Small intestine (tissue), 7 donors: ENCODE results near the gene PCDHA5. TPM values are rescaled to one million over a fixed set of nuclear protein-coding genes. Genes with fewer than 3 reads are reported as not detected.
"Not testable (repeated sequence)": the region's sequence is repeated elsewhere in the genome, so short reads cannot be mapped to it uniquely, and the experiment has no call there.

Experiments used
- DNase-seq, 2 donors: peaks; one replicate each; pipeline versions ENCODE4 v3.0.0 to v3.0.0-alpha.2; 2013
- FAIRE-seq: peaks from 2 replicates; lab custom pipeline; 2012; peaks lifted over from hg19 to GRCh38; lab: Jason Lieb, UNC
- H3K27ac ChIP-seq, 3 donors: one replicate each; pipeline ENCODE4 v1.5.1; 2013; ENCODE audit warnings: low read length in 2 of 3, mild to moderate bottlenecking in 2 of 3, control low read depth in 1 of 3, inconsistent platforms in 1 of 3, low read depth in 1 of 3, moderate library complexity in 1 of 3
- H3K27me3 ChIP-seq, 3 donors: one replicate each; pipeline ENCODE4 v1.6.1; 2013; ENCODE audit warnings: low read length in 3 of 3, inconsistent platforms in 1 of 3; ENCODE audit not compliant: control insufficient read depth in 3 of 3, insufficient read depth in 3 of 3
- H3K36me3 ChIP-seq, 3 donors: one replicate each; pipeline ENCODE4 v1.6.1; 2013; ENCODE audit warnings: low read length in 3 of 3, inconsistent platforms in 1 of 3, low read depth in 1 of 3, mild to moderate bottlenecking in 1 of 3, moderate library complexity in 1 of 3; ENCODE audit not compliant: control insufficient read depth in 3 of 3, insufficient read depth in 2 of 3
- H3K4me1 ChIP-seq, 3 donors: one replicate each; pipeline ENCODE4 v1.6.1; 2013; ENCODE audit warnings: low read length in 2 of 3, inconsistent platforms in 1 of 3, low read depth in 1 of 3, mild to moderate bottlenecking in 1 of 3, moderate library complexity in 1 of 3; ENCODE audit not compliant: control insufficient read depth in 3 of 3, insufficient read depth in 2 of 3
- H3K4me3 ChIP-seq, 3 donors: one replicate each; pipeline ENCODE4 v1.5.1; 2013; ENCODE audit warnings: low read length in 3 of 3, control low read depth in 1 of 3, inconsistent platforms in 1 of 3, low read depth in 1 of 3, mild to moderate bottlenecking in 1 of 3, moderate library complexity in 1 of 3
- H3K9me3 ChIP-seq, 2 donors: one replicate each; pipeline ENCODE4 v1.6.1; 2013; ENCODE audit warnings: low read depth in 1 of 2, low read length in 1 of 2; ENCODE audit not compliant: control insufficient read depth in 2 of 2, insufficient read depth in 1 of 2
- WGBS, 3 donors: extraction: QIAGEN DNeasy Blood & Tissue Kit; methylation state at CpG; one replicate each; pipeline ENCODE4 v1.1.7; 2013; 5-methylcytosine and 5-hydroxymethylcytosine counted together
- polyA plus RNA-seq, 4 donors: library from polyadenylated mRNA; stranded (reverse) in 3 of 4; unstranded in 1 of 4; fragments of 200-250 nt in 3 of 4; fragments of 120-200 nt in 1 of 4; gene quantifications; one replicate each; pipeline versions ENCODE4 v1.2.1 to v1.2.3, GENCODE V29; 2013
- donor health status: healthy with polysubstance abuse.
- donor health status: control.
- donor health status: control.
- donor health status: Bipolar disorder and iron deficiency.
- donor health status: healthy.

Gene PCDHA5
- polyA plus RNA-seq, 4 donors, result 0.07 to 0.19 TPM; not detected in 2

DNA sequence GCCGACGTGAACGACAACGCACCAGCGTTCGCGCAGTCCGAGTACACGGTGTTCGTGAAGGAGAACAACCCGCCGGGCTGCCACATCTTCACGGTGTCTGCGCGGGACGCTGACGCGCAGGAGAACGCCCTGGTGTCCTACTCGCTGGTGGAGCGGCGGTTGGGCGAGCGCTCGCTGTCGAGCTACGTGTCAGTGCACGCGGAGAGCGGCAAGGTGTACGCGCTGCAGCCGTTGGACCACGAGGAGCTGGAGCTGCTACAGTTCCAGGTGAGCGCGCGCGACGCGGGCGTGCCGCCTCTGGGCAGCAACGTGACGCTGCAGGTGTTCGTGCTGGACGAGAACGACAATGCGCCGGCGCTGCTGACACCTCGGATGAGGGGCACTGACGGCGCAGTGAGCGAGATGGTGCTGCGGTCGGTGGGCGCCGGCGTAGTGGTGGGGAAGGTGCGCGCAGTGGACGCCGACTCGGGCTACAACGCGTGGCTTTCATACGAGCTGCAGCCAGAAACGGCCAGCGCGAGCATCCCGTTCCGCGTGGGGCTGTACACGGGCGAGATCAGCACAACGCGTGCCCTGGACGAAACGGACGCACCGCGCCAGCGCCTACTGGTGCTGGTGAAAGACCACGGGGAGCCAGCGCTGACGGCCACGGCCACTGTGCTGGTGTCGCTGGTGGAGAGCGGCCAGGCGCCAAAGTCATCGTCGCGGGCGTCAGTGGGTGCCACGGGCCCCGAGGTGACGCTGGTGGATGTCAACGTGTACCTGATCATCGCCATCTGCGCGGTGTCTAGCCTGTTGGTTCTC is 28.6 kb downstream of the PCDHA5 start:
- 55 to 80% methylated on average over 97 to 101 of the region's 101 CpGs; no CpG with 5 or more reads in 1 of the 3 donors for WGBS, 3 donors
- DNase-seq, H3K36me3 ChIP-seq, H3K4me1 ChIP-seq, H3K27me3 ChIP-seq, H3K27ac ChIP-seq, H3K4me3 ChIP-seq, FAIRE-seq: not testable (repeated sequence)
- H3K9me3 ChIP-seq, result peaks cover 0 to 12% of the 10 kb centered on the region in 2 donors

DNA sequence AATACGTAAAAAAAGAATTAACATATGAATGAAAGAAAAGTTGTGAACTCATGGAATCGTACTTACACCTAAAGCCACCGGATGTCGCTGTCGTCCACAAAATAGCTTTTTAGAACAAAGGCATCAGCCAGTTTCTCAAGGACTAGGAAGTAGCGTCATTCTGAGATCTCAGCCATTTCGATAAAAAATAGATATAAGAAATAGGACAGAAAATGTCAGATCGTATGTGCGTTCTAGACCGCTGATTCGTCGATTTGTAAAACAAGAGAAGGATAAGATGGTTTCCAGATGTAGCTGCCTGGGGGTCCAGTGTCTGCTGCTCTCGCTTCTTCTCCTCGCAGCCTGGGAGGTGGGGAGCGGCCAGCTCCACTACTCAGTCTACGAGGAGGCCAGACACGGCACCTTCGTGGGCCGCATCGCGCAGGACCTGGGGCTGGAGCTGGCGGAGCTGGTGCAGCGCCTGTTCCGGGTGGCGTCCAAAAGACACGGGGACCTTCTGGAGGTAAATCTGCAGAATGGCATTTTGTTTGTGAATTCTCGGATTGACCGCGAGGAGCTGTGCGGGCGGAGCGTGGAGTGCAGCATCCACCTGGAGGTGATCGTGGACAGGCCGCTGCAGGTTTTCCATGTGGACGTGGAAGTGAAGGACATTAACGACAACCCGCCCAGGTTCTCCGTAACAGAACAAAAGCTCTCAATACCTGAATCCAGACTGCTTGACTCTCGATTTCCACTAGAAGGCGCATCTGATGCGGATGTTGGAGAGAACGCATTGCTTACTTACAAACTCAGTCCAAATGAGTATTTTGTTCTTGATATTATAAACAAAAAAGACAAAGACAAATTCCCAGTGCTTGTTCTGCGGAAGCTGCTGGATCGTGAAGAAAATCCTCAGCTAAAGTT is 34.6 kb downstream of the PCDHA5 start, which contains the start of gene PCDHA10:
TSS of gene PCDHA10 (plus strand) at position 126 of the 903 bp plus-strand sequence. CDS start at position 278, 152 bp downstream.
- no peak within 1 kb of the TSS for H3K27ac ChIP-seq
- DNase-seq, result no peak
- no peaks in the 10 kb centered on the region for H3K4me1 ChIP-seq
- peaks cover 0 to 7% of the 10 kb centered on the region in 2 donors for H3K9me3 ChIP-seq
- H3K27me3 ChIP-seq, result no peaks in the 10 kb centered on the region
- H3K36me3 ChIP-seq, result no peaks in the 10 kb centered on the region
- no peak for FAIRE-seq
- WGBS, 3 donors, result 29 to 53% methylated on average over 44 of the region's 44 CpGs; no CpG with 5 or more reads in 1 of the 3 donors
- no peak within 1 kb of the TSS for H3K4me3 ChIP-seq

DNA sequence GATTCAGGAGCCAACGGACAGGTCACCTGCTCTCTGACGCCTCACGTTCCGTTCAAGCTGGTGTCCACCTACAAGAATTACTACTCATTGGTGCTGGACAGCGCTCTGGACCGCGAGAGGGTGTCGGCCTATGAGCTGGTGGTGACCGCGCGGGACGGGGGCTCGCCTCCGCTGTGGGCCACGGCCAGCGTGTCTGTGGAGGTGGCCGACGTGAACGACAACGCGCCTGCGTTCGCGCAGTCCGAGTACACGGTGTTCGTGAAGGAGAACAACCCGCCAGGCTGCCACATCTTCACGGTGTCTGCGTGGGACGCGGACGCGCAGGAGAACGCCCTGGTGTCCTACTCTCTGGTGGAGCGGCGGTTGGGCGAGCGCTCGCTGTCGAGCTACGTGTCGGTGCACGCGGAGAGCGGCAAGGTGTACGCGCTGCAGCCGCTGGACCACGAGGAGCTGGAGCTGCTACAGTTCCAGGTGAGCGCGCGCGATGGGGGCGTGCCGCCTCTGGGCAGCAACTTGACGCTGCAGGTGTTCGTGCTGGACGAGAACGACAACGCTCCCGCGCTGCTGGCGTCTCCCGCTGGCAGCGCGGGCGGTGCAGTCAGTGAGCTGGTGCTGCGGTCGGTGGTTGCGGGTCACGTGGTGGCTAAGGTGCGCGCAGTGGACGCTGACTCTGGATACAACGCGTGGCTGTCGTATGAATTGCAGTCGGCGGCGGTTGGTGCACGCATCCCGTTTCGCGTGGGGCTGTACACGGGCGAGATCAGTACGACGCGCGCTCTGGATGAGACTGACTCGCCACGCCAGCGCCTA is 36.0 kb downstream of the PCDHA5 start:
- no peak overlapping the region for H3K27ac ChIP-seq
- no peak for FAIRE-seq
- H3K27me3 ChIP-seq, result peaks cover 0 to under 1% (median 0%) of the 10 kb centered on the region in 3 donors
- 63 to 80% methylated on average over 86 to 94 of the region's 94 CpGs; no CpG with 5 or more reads in 1 of the 3 donors for WGBS, 3 donors
- no peak overlapping the region for H3K4me3 ChIP-seq
- peaks cover 0 to 19% of the 10 kb centered on the region in 2 donors for H3K9me3 ChIP-seq
- H3K36me3 ChIP-seq, result no peaks in the 10 kb centered on the region
- no peak for DNase-seq
- no peaks in the 10 kb centered on the region for H3K4me1 ChIP-seq

DNA sequence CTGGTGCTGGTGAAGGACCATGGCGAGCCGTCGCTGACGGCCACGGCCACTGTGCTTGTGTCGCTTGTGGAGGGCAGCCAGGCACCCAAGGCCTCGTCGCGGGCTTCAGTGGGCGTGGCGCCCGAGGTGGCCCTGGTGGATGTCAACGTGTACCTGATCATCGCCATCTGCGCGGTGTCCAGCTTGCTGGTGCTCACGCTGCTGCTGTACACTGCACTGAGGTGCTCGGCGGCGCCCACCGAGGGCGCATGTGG is 36.5 kb downstream of the PCDHA5 start:
- Histone ChIP-seq H3K36me3 (no peaks in the 10 kb centered on the region), H3K4me3 (no peak overlapping the region), H3K9me3 (peaks cover 0 to 24% of the 10 kb centered on the region in 2 donors), H3K27ac (no peak overlapping the region), H3K27me3 (peaks cover 0 to 2% (median 0%) of the 10 kb centered on the region in 3 donors), H3K4me1 (no peaks in the 10 kb centered on the region)
- FAIRE-seq, result no peak
- DNase-seq, result no peak
- WGBS, 3 donors, result 62 to 74% methylated on average over 10 to 22 of the region's 22 CpGs; no CpG with 5 or more reads in 1 of the 3 donors

DNA sequence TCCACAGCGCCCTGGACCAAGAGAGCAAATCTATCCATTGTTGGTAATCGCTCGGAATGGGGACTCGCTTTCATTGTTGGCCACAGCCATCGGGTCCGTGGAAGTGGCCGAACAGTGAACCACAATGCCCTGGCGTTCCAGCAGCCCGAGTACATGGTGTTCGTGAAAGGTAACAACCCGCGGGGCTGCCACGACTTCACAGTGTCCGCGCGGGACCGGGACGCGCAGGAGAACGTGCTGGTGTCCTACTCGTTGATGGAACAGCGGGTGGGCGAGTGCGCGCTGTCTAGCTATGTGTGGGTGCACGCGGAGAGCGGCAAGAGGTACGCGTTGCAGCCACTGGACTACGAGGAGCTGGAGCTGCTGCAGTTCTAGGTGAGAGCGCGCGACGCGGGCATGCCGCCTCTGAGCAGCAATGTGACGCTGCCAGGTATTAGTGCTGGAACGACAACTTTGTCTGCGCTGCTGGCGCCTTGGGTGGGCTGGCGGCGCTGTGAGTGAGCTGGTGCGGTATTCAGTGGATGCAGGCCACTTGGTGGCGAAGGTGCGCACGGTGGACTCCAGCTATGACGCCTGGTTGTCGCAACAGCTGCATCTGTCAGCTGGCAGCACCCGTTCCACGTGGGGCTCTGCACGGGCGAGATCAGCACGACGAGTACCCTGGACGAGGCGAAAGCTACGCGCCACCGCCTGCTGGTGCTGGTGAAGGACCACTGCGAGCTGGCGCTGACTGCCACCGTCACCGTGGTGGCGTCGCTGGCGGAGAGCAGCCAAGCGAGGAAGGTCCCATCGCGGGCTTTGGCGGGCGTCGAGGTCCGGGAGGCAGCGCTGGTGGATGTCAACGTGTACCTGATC is 41.3 kb downstream of the PCDHA5 start:
- no peak overlapping the region for H3K4me3 ChIP-seq
- peaks cover 0 to 27% of the 10 kb centered on the region in 2 donors for H3K9me3 ChIP-seq
- FAIRE-seq, result no peak
- peaks cover 0 to 5% (median 0%) of the 10 kb centered on the region in 3 donors for H3K27me3 ChIP-seq
- no peak for DNase-seq
- no peak overlapping the region for H3K27ac ChIP-seq
- WGBS, 3 donors, result 52 to 75% (median 70%) methylated on average over 74 to 76 of the region's 76 CpGs
- H3K36me3 ChIP-seq, result no peaks in the 10 kb centered on the region
- no peaks in the 10 kb centered on the region for H3K4me1 ChIP-seq

DNA sequence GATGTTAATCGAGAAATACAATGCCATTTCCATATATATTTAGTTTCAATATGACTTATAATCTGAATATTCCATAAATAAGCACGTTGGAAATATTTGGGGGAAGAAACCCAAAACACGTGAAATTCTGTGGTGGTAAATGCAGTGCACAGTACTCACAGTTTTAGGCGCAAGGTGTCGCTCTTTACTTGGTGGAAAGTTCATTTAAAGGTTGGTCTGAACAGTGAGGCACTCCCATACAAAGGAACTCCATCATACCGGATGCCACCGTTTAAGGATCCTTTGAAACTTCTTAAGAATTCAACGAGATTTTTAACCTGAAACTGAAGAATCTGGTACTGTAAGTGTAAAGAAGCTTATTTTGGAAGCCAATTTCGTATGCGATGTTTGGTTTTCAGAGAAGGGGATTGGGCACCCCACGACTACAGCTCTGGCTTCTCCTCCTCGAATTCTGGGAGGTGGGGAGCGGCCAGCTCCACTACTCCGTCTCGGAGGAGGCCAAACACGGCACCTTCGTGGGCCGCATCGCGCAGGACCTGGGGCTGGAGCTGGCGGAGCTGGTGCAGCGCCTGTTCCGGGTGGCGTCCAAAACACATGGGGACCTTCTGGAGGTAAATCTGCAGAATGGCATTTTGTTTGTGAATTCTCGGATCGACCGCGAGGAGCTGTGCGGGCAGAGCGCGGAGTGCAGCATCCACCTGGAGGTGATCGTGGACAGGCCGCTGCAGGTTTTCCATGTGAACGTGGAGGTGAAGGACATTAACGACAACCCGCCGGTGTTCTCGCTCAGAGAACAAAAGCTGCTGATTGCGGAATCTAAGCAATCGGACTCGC is 47.5 kb downstream of the PCDHA5 start, which contains the start of gene PCDHA11:
TSS of gene PCDHA11 (plus strand) at position 237 of the 834 bp plus-strand sequence. CDS start at position 384, 147 bp downstream.
- Histone ChIP-seq H3K36me3 (no peaks in the 10 kb centered on the region), H3K4me1 (no peaks in the 10 kb centered on the region), H3K27me3 (no peaks in the 10 kb centered on the region), H3K27ac (no peak within 1 kb of the TSS), H3K4me3 (no peak within 1 kb of the TSS), H3K9me3 (peaks cover 3 to 32% of the 10 kb centered on the region in 2 donors)
- 18 to 40% (median 34%) methylated on average over 41 of the region's 41 CpGs for WGBS, 3 donors
- FAIRE-seq, result no peak
- DNase-seq, result no peak

DNA sequence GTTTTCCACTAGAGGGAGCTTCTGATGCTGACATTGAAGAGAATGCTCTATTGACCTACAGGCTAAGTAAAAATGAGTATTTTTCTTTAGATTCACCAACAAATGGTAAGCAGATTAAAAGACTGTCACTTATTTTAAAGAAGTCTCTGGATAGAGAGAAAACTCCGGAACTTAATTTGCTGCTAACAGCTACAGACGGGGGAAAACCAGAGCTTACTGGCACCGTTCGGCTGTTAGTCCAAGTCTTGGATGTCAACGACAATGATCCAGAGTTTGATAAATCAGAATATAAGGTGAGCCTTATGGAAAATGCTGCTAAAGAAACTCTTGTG is 48.1 kb downstream of the PCDHA5 start:
- no peaks in the 10 kb centered on the region for H3K4me1 ChIP-seq
- H3K27me3 ChIP-seq, result no peaks in the 10 kb centered on the region
- FAIRE-seq (no peak), DNase-seq (no peak)
- WGBS, 3 donors, result 59 to 63% (median 60%) methylated on average over 5 of the region's 5 CpGs
- H3K9me3 ChIP-seq, result peaks cover 3 to 32% of the 10 kb centered on the region in 2 donors
- H3K4me3 ChIP-seq, result no peak overlapping the region
- H3K27ac ChIP-seq, result no peak overlapping the region
- no peaks in the 10 kb centered on the region for H3K36me3 ChIP-seq
